Left lung (tissue), 10 donors: ENCODE results near the gene PLXNB2. TPM values are rescaled to one million over a fixed set of nuclear protein-coding genes. Genes with fewer than 3 reads are reported as not detected.
A peak's percentile ranks its signal among the peaks of the same experiment; 100 is the strongest.

Experiments
- ATAC-seq: fragments of 200-7000 bp; cut with Tn5 transposase; one replicate; pipeline ENCODE4 v1.9.1; 2020; ENCODE audit warnings: moderate library complexity
- DNase-seq, 4 donors: peaks; one replicate each; pipeline ENCODE4 v3.0.0-alpha.2; 2013 to 2020
- H3K27ac ChIP-seq, 2 donors: fragments of 200-600 bp; sonication (generic) in 1 of 2; one replicate each; pipeline versions ENCODE4 v1.5.0 to v1.8.0; 2020 to 2021
- H3K27me3 ChIP-seq, 2 donors: fragments of 200-600 bp; sonication (generic) in 1 of 2; one replicate each; pipeline versions ENCODE4 v1.5.0 to v1.8.0; 2020 to 2021
- H3K36me3 ChIP-seq, 2 donors: fragments of 200-600 bp; sonication (generic) in 1 of 2; one replicate each; pipeline versions ENCODE4 v1.5.0 to v1.8.0; 2020 to 2021
- H3K4me1 ChIP-seq, 2 donors: fragments of 200-600 bp; one replicate each; pipeline ENCODE4 v1.8.0; 2021
- H3K4me3 ChIP-seq, 2 donors: fragments of 200-600 bp; sonication (generic) in 1 of 2; one replicate each; pipeline versions ENCODE4 v1.5.0 to v1.8.0; 2020 to 2021; ENCODE audit warnings: mild to moderate bottlenecking in 1 of 2
- H3K9me3 ChIP-seq, 2 donors: fragments of 200-600 bp; sonication (generic) in 1 of 2; one replicate each; pipeline versions ENCODE4 v1.5.0 to v1.8.0; 2020 to 2021
- CTCF ChIP-seq, 2 donors: fragments of 200-600 bp; sonication (generic) in 1 of 2; IDR thresholded peaks; one replicate each; pipeline versions ENCODE4 v1.5.0 to v1.8.0; 2021; ENCODE audit warnings: antibody characterized with exemption in 2 of 2
- intact Hi-C, 2 donors: fragments of 100-400 bp; cut with DNase I; formaldehyde crosslinking; loops; one replicate each; pipeline versions ENCODE4 v1.11.2 to v1.14.2; 2022
- polyA plus RNA-seq, 6 donors: library from polyadenylated mRNA; unstranded; fragments of 120-200 nt; gene quantifications; one replicate each; pipeline ENCODE4 v1.2.1, GENCODE V29; 2013; ENCODE audit not compliant: insufficient read length in 6 of 6
- total RNA-seq, 2 donors: library from RNA; stranded (reverse); fragmentation: NEBNext Ultra II Directional; extraction: Animal tissue kit (Norgen Biotek cat#: 25700); gene quantifications; one replicate each; pipeline ENCODE4 v1.2.1, GENCODE V29; 2021
- donor health status: DM: no; HTN: yes; CAD: no.
- donor health status: DM: no; HTN: no; CAD: no.

PLXNB2 gene
- total and polyA plus RNA-seq, 8 donors = 116 to 391 (median 145) TPM

- TF ChIP-seq CTCF (IDR thresholded peaks at IDR 0.05) = no peak
- peaks cover 0 to 18% of the 10 kb centered on the region in 2 donors for H3K36me3 ChIP-seq
- H3K27me3 ChIP-seq = no peaks in the 10 kb centered on the region
- intact Hi-C loops = no loop called here
- no peaks in the 10 kb centered on the region for H3K9me3 ChIP-seq
- H3K4me1 ChIP-seq = peaks cover 0 to 13% of the 10 kb centered on the region in 2 donors
- no peak overlapping the region for H3K4me3 ChIP-seq
- DNase-seq (no peak), ATAC-seq (no peak)
- no peak overlapping the region for H3K27ac ChIP-seq
These were observed 40.6 kb upstream of the PLXNB2 start for GRCh38 chr22:50348058-50348457.

GRCh38 chr22:50347157-50347556, 39.7 kb upstream of the PLXNB2 start:
- DNase-seq = no peak
- Histone ChIP-seq H3K9me3 (no peaks in the 10 kb centered on the region), H3K36me3 (peaks cover 0 to 9% of the 10 kb centered on the region in 2 donors), H3K4me3 (no peak overlapping the region), H3K27me3 (no peaks in the 10 kb centered on the region), H3K4me1 (peaks cover 5 to 22% of the 10 kb centered on the region in 2 donors), H3K27ac (no peak overlapping the region)
- no peak for ATAC-seq
- intact Hi-C loops = no loop called here
- no peak for TF ChIP-seq CTCF (IDR thresholded peaks at IDR 0.05)

- H3K27me3 ChIP-seq = no peaks in the 10 kb centered on the region
- H3K4me1 ChIP-seq = peaks cover 8 to 25% of the 10 kb centered on the region in 2 donors
- no peak overlapping the region for H3K27ac ChIP-seq
- peaks cover 0 to 2% of the 10 kb centered on the region in 2 donors for H3K36me3 ChIP-seq
- ATAC-seq (no peak), DNase-seq (no peak)
- intact Hi-C loops = no loop called here
- TF ChIP-seq CTCF (IDR thresholded peaks at IDR 0.05) = no peak
- no peaks in the 10 kb centered on the region for H3K9me3 ChIP-seq
- H3K4me3 ChIP-seq = no peak overlapping the region
These were observed 39.0 kb upstream of the PLXNB2 start for GRCh38 chr22:50346470-50346869.

GRCh38 chr22:50343541-50343935, 36.1 kb upstream of the PLXNB2 start:
- peak overlapping the region; percentile 69 to 71 for H3K4me3 ChIP-seq
- intact Hi-C loops = no loop called here
- H3K36me3 ChIP-seq = no peaks in the 10 kb centered on the region
- H3K27me3 ChIP-seq = no peaks in the 10 kb centered on the region
- no peak for TF ChIP-seq CTCF (IDR thresholded peaks at IDR 0.05)
- H3K4me1 ChIP-seq = peaks cover 8 to 25% of the 10 kb centered on the region in 2 donors
- peak overlapping the region in 1 of 2 donors; percentile 81 for H3K27ac ChIP-seq
- no peaks in the 10 kb centered on the region for H3K9me3 ChIP-seq
- no peak for DNase-seq
- no peak for ATAC-seq

- intact Hi-C loops = no loop called here
- DNase-seq = peak; percentile 72 to 98 (median 78)
These were observed 35.5 kb upstream of the PLXNB2 start, which contains the start of gene PPP6R2 for GRCh38 chr22:50342651-50343540. Gene PPP6R2, plus strand, starts transcription at chr22:50343327. Its CDS starts 50,582 bp downstream, at chr22:50393909.

More at GRCh38 chr22:50342651-50343540, 35.5 kb upstream of the PLXNB2 start, which contains the start of gene PPP6R2:
- peak within 1 kb of the TSS; percentile 69 to 71 for H3K4me3 ChIP-seq
- ATAC-seq = peak; percentile 93
- H3K27ac ChIP-seq = peak within 1 kb of the TSS; percentile 58 to 81
- H3K27me3 ChIP-seq = no peaks in the 10 kb centered on the region
- no peaks in the 10 kb centered on the region for H3K36me3 ChIP-seq
- TF ChIP-seq CTCF (IDR thresholded peaks at IDR 0.05) = no peak
- no peaks in the 10 kb centered on the region for H3K9me3 ChIP-seq
- peaks cover 8 to 25% of the 10 kb centered on the region in 2 donors for H3K4me1 ChIP-seq
